ENCODE data around the gene KCNG4.
A peak's percentile ranks its signal among the peaks of the same experiment; 100 is the strongest.

DNA sequence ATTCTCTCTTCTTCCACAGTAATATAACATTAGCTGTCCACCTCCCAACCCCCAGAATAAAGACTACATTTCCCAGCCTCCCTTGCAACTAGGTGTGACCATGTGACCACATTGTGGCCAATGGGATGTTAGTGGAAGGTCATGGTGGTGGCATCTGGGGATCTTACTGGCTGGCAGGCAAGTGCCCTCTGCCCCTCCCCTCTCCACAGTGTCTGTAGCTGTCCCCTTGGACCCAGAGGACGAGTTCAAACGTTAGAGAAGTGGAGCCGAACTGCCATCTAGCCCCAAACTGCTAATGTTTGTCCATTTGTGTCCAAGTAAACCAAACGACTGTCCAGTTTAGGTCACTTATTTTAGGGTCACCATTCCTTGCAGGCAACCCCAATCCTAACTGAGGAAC lies 26.6 kb upstream of the KCNG4 start:
- TF ChIP-seq EZH2 (IDR thresholded peaks at IDR 0.05; ENCODE audit: low read depth, unreplicated experiment) (no peak), REST (IDR thresholded peaks at IDR 0.05; ENCODE audit: unreplicated experiment) (no peak), EZH2phosphoT487 (IDR thresholded peaks at IDR 0.05; ENCODE audit: unreplicated experiment) (no peak), CTCF (conservative IDR thresholded peaks at IDR 0.05; ENCODE audit: low read depth in 2 of 2) (no peak), JUNB (IDR thresholded peaks at IDR 0.05; ENCODE audit: unreplicated experiment) (no peak), POLR2AphosphoS5 (IDR thresholded peaks at IDR 0.05; ENCODE audit: low read depth) (no peak), CREB1 (CRISPR knock-in tag; IDR thresholded peaks at IDR 0.05; ENCODE audit: low read depth) (no peak), ZNF114 (CRISPR knock-in tag; IDR thresholded peaks at IDR 0.05) (no peak), NANOG (IDR thresholded peaks at IDR 0.05; ENCODE audit: borderline replicate concordance) (no peak)
- TF ChIP-seq, protein P1, sequence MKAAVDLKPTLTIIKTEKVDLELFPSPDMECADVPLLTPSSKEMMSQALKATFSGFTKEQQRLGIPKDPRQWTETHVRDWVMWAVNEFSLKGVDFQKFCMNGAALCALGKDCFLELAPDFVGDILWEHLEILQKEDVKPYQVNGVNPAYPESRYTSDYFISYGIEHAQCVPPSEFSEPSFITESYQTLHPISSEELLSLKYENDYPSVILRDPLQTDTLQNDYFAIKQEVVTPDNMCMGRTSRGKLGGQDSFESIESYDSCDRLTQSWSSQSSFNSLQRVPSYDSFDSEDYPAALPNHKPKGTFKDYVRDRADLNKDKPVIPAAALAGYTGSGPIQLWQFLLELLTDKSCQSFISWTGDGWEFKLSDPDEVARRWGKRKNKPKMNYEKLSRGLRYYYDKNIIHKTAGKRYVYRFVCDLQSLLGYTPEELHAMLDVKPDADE (IDR thresholded peaks at IDR 0.05): peak; percentile 80

Measured in GM23338 (cell line).